ENCODE data around the gene CDH4. TPM values are rescaled to one million over a fixed set of nuclear protein-coding genes. Genes with fewer than 3 reads are reported as not detected.

CDH4 gene
- total RNA-seq, 1 experiment from 2014 or later = not detected

DNA sequence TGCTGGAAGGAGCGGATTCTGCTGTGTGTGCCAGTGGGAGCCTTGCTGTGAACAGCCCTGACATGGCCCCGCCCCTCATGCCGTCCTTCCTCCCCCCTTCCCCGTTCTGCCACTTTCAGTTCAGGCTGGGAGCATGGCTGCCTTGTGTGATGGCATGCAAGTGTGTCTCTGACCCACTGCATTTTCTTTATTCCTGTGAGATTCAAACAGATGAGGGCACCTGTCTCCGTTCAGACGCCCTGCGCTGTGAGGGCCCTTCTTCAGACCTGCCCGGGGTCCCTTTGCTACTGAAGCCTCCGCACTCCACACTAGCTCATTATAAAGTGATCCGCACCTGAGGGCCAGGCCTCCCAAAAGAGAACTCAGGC is 725.3 kb downstream of the CDH4 start:
- Histone ChIP-seq H3K4me2 (no peak overlapping the region), H4K20me1 (ENCODE audit: insufficient read depth) (peaks cover 11% of the 10 kb centered on the region; the same call in 1 of the 2 replicates), H3K36me3 (ENCODE audit: low read depth) (no peaks in the 10 kb centered on the region), H3K27ac (no peak overlapping the region), H3K4me3 (no peak overlapping the region), H3F3A (ENCODE audit: insufficient read depth, low read depth) (no peaks in the 10 kb centered on the region), H3K79me2 (ENCODE audit: low read depth) (no peaks in the 10 kb centered on the region), H2AFZ (no peak overlapping the region), H3K9me2 (ENCODE audit: insufficient read depth) (no peaks in the 10 kb centered on the region), H3K4me1 (replicated peaks; ENCODE audit: insufficient read depth) (no peaks in the 10 kb centered on the region), H3K27me3 (ENCODE audit: insufficient read depth, low read depth) (no peaks in the 10 kb centered on the region), H3K9me3 (ENCODE audit: insufficient read depth, low read depth) (no peaks in the 10 kb centered on the region)
- no peak for DNase-seq
- CTCF ChIA-PET = no interaction called here
- intact Hi-C loops (cut with micrococcal nuclease; ENCODE audit: unreplicated experiment) = no loop called here
- TF ChIP-seq, protein P1, sequence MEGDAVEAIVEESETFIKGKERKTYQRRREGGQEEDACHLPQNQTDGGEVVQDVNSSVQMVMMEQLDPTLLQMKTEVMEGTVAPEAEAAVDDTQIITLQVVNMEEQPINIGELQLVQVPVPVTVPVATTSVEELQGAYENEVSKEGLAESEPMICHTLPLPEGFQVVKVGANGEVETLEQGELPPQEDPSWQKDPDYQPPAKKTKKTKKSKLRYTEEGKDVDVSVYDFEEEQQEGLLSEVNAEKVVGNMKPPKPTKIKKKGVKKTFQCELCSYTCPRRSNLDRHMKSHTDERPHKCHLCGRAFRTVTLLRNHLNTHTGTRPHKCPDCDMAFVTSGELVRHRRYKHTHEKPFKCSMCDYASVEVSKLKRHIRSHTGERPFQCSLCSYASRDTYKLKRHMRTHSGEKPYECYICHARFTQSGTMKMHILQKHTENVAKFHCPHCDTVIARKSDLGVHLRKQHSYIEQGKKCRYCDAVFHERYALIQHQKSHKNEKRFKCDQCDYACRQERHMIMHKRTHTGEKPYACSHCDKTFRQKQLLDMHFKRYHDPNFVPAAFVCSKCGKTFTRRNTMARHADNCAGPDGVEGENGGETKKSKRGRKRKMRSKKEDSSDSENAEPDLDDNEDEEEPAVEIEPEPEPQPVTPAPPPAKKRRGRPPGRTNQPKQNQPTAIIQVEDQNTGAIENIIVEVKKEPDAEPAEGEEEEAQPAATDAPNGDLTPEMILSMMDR (conservative IDR thresholded peaks at IDR 0.05) = no peak
- no peak for TF ChIP-seq EZH2 (IDR thresholded peaks at IDR 0.05; ENCODE audit: low read depth)
- POLR2A ChIA-PET (ENCODE audit: unreplicated experiment) = no interaction called here
- BruUV-seq (replicated peaks) = no TSS peak

DNA sequence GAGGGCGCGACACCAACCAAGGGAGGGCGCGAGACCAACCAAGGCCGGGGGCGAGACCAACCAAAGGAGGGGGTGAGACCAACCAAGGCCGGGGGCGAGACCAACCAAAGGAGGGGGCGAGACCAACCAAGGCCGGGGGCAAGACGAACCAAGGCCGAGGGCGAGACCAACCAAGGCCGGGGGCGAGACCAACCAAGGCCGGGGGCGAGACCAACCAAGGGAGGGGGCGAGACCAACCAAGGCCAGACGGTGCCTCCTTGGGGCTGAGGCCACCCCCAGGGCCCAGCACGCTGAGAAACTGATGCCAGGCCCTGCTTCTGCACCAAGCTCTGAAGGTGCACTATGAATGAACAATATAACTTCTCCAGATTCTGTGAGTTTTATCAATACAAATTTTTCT is 726.4 kb downstream of the CDH4 start:
- no peak for TF ChIP-seq EZH2 (IDR thresholded peaks at IDR 0.05; ENCODE audit: low read depth)
- TF ChIP-seq, protein P1 (conservative IDR thresholded peaks at IDR 0.05) = no peak
- POLR2A ChIA-PET (ENCODE audit: unreplicated experiment) = no interaction called here
- H3K4me3 ChIP-seq = no peak overlapping the region
- no peak overlapping the region for H2AFZ ChIP-seq
- CTCF ChIA-PET = no interaction called here
- H3K79me2 ChIP-seq (ENCODE audit: low read depth) = no peaks in the 10 kb centered on the region
- intact Hi-C loops (cut with micrococcal nuclease; ENCODE audit: unreplicated experiment) = no loop called here
- no peak overlapping the region for H3K27ac ChIP-seq
- no peaks in the 10 kb centered on the region for H3F3A ChIP-seq (ENCODE audit: insufficient read depth, low read depth)
- no peaks in the 10 kb centered on the region for H3K9me2 ChIP-seq (ENCODE audit: insufficient read depth)
- peaks cover 11% of the 10 kb centered on the region; the same call in 1 of the 2 replicates for H4K20me1 ChIP-seq (ENCODE audit: insufficient read depth)
- no peak overlapping the region for H3K4me2 ChIP-seq
- no peaks in the 10 kb centered on the region for H3K27me3 ChIP-seq (ENCODE audit: insufficient read depth, low read depth)
- BruUV-seq (replicated peaks) = no TSS peak
- no peaks in the 10 kb centered on the region for H3K4me1 ChIP-seq (replicated peaks; ENCODE audit: insufficient read depth)
- no peaks in the 10 kb centered on the region for H3K36me3 ChIP-seq (ENCODE audit: low read depth)
- no peak for DNase-seq
- H3K9me3 ChIP-seq (ENCODE audit: insufficient read depth, low read depth) = no peaks in the 10 kb centered on the region

DNA sequence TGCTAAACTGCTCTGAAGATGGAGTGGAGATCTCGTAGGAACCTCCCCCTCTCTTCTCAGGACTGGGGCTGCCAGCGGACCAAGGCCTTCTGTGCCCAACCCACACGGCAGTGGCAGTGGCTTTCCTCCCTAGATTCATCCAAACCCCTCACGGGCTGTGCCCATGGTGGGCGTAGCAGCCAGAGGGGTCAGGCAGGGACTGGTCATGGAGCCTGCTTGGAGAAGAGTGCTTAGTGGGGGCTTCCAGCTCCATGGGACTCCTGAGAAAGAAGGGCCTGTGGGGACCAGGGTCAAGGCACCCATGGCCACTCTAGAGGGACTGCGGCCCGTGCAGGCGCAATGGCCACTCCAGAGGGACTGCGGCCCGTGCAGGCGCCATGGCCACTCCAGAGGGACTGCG is 727.0 kb downstream of the CDH4 start:
- Histone ChIP-seq H3K27ac (no peak overlapping the region), H3K27me3 (ENCODE audit: insufficient read depth, low read depth) (no peaks in the 10 kb centered on the region), H3K36me3 (ENCODE audit: low read depth) (no peaks in the 10 kb centered on the region), H3F3A (ENCODE audit: insufficient read depth, low read depth) (no peaks in the 10 kb centered on the region), H2AFZ (no peak overlapping the region), H3K9me2 (ENCODE audit: insufficient read depth) (no peaks in the 10 kb centered on the region), H3K79me2 (ENCODE audit: low read depth) (no peaks in the 10 kb centered on the region), H3K9me3 (ENCODE audit: insufficient read depth, low read depth) (no peaks in the 10 kb centered on the region), H4K20me1 (ENCODE audit: insufficient read depth) (peaks cover 11% of the 10 kb centered on the region; the same call in 1 of the 2 replicates), H3K4me2 (no peak overlapping the region), H3K4me3 (no peak overlapping the region), H3K4me1 (replicated peaks; ENCODE audit: insufficient read depth) (no peaks in the 10 kb centered on the region)
- ChIA-PET POLR2A (ENCODE audit: unreplicated experiment) (no interaction called here), CTCF (no interaction called here)
- DNase-seq = no peak
- TF ChIP-seq, protein P1 (conservative IDR thresholded peaks at IDR 0.05) = no peak
- TF ChIP-seq EZH2 (IDR thresholded peaks at IDR 0.05; ENCODE audit: low read depth) = no peak
- no TSS peak for BruUV-seq (replicated peaks)
- intact Hi-C loops (cut with micrococcal nuclease; ENCODE audit: unreplicated experiment) = no loop called here
